Activated CD4-positive, alpha-beta T cell treated with anti-CD3 and anti-CD28 coated beads, Interleukin-2, amount 50 U/mL, for 16 hours (primary cell): ENCODE measurements around the gene DGKB.
A peak's percentile ranks its signal among the peaks of the same experiment; 100 is the strongest.
"Not testable (repeated sequence)": the region's sequence is repeated elsewhere in the genome, so short reads cannot be mapped to it uniquely, and the experiment has no call there.

Experiments
- DNase-seq: peaks from one replicate; pipeline ENCODE4 v3.0.0-alpha.2; 2020

DGKB gene

DNA sequence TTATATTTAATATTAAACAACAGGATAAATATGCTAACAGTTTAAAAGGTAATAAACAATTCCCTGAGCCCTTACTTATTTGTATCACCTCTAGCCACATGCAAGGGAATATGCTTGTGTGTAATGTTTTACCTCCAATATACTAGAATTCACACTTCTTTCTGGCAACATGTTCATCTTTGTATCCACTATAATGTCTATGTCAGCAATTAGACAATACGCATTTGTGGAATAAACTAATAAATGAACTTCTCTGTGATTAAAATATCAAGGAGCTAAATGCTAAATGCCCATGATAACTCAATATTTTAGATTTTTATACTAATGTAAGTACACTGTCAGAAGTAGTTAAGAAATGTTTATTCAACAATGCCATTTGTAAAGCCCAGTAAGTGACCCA, 350.5 kb downstream of the DGKB start:
- DNase-seq = no peak

DNA sequence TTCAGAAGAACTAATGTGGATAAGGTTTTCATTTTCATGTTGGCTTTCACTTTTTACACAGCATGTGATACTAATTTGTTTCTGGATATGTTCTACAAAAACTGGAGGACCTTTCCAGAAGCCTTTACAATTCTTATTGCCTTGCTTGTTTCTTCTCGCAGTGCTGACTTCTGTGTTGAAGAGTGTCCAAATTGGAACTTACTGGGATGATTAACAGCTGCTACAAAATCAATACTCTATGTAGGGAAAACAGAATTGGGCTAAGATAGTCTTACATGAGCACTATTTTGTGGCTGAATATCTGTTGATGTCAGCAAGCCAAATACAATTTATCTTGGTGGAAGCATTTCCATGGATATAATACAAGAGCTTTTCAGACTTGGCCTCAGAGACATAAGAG, 351.2 kb downstream of the DGKB start:
- DNase-seq = no peak

- no peak for DNase-seq
These were observed 359.9 kb downstream of the DGKB start for GRCh38 chr7:14542624-14543023.

DNA sequence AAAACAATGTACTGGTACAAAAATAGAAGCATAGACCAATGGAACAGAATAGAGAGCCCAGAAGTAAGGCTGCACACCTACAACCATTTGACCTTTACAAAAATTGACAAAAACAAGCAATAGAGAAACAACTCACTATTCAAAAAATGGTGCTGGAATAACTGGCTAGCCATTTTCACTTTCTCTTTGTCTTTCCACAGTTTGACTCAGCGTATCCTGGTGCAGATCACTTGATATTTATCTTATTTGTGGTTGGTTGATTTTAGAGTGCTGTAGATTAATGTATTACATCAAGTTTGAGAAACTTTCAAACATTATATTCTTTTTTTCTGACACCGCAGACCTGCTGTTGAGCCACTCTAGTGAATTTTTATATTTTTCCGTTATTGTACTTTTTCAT, 381.4 kb downstream of the DGKB start:
- DNase-seq = no peak

GRCh38 chr7:14510268-14510667, 392.3 kb downstream of the DGKB start:
- no peak for DNase-seq

GRCh38 chr7:14507617-14508016, 394.9 kb downstream of the DGKB start:
- DNase-seq = no peak

DNA sequence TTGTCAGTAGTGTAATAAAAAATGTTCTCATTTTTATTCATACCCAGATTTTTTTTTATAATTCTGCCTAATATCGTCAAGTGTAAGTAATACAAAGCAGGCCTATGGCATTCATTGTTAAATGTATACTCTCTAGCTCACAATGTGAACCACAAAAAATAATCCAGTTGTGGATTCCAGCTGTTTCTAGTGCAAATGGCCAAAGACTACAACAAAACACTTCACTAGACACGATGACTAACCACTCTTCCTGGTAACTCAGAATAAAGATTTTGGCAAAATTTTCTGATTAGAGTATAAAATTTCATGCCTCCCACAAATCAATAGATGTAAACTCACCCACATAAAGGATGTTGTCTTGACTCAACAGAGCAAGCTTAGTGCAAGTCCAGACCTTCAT, 396.6 kb downstream of the DGKB start:
- DNase-seq = no peak

- no peak for DNase-seq
These were observed 398.4 kb downstream of the DGKB start for GRCh38 chr7:14504134-14504533.

DNA sequence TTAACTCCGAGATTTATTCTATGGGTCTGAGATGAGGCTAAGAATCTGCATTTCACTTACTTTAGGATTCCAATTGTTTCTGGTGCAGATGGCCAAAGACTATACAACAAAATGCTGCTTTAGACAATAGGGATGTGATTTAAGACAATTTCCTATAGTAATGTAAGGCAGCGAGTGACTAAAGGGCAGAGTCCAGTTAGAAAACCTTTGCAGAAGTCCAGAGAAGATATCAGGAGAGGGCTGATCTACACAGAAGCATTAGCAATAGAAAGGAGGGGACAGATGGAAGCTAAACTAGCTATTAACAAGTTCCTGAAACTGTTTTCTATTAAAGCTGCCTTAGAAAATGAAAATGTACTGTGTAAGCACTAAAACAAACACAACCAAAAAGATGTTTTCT, 398.9 kb downstream of the DGKB start:
- DNase-seq = no peak

- no peak for DNase-seq
These were observed 401.1 kb downstream of the DGKB start for GRCh38 chr7:14501436-14501835.

GRCh38 chr7:14497390-14497789, 405.2 kb downstream of the DGKB start:
- no peak for DNase-seq

- no peak for DNase-seq
These were observed 406.9 kb downstream of the DGKB start for GRCh38 chr7:14495633-14496032.

GRCh38 chr7:14487701-14488395, 414.7 kb downstream of the DGKB start:
- no peak for DNase-seq

DNA sequence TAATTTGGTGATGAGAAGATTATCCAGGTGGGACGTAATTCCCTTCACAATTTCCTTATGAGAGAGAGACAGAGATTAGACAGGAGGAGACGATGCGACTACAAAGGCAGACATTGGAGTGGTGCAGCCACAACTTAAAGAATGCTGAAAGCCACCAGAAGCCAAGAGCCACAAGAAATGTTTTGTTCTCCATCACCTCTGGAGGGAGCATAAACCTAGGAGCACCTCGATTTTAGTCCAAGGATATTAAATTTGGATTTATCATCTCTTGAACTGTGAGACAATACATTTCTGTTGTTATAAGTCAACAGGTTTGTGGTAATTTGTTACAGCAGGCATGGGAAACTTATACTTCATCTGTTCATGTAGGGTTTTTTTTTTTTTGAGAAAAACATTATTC, 418.9 kb downstream of the DGKB start:
- no peak for DNase-seq

GRCh38 chr7:14480281-14480680, 422.3 kb downstream of the DGKB start:
- no peak for DNase-seq

GRCh38 chr7:14478834-14479510, 423.6 kb downstream of the DGKB start:
- DNase-seq = no peak

DNA sequence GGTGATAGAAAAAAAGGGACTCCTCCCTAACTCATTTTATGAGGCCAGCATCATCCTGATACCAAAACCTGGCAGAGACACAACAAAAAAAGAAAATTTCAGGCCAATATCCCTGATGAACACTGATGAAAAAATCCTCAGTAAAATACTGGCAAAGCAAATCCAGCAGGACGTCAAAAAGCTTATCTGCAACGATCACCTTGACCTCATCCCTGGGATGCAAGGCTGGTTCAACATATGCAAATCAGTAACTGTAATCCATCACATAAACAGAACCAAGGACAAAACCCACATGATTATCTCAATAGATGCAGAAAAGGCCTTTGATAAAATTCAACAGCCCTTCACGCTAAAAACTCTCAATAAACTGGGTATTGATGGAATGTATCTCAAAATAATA, 440.8 kb downstream of the DGKB start:
- not testable (repeated sequence) for DNase-seq

- DNase-seq = not testable (repeated sequence)
These were observed 443.7 kb downstream of the DGKB start for GRCh38 chr7:14458846-14459245.

DNA sequence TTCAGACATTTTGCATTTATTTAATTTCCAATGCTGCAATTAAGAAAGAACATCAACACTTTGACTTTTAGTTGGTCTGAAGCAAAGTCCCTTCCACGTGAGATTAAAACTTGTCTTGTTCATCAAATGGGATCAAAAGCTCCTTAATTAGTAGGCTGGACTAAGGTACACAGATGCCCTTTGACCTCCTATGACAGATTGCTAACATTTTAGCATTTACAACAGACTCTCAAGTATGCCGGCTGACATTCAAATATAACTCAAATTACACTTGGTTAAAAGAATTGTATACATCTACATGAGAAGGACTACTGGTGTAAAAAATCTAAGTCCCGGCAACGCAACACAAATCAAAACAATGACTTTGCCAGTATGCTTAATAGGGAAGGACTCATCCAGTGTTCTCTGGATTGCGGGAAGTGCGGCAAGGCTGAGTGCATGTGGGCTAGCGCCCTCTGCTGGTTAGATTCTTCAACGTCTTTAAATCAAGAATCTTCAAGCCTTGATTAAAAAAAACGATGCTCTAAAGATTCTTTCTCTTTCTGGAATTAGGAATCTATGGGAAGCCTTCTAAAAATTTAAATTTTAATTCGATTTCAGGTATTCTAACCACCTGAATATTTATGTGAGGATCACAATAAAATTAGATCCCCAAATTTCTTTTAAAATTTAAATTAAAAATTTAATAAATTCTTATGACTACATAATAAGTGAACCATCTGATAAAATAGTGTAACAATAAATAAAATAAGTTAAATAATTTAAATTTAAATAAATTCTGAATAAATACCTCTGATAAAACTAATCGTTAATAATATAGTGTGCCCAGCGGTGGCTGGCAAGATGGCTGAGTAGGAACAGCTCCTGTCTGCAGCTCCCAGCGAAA, 444.7 kb downstream of the DGKB start:
- peak; percentile 55 for DNase-seq

DNA sequence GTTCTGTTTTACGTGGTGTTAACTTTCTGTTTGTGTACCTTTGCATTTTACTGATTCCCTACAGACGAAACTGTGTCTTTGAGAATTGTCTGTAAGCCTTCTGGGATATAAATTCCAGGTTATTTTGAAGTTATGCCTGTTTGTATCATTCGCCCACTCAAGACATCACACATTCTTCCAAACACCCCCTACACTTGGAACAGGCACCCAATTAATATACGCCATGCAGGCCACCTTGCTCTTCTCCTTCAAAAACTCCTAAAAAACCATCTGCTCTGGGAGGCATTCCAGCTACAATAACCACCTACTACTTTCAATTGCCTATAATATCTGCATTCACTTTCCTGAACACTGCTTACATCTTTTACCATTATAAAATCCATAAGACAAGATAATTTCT, 453.3 kb downstream of the DGKB start:
- no peak for DNase-seq

DNA sequence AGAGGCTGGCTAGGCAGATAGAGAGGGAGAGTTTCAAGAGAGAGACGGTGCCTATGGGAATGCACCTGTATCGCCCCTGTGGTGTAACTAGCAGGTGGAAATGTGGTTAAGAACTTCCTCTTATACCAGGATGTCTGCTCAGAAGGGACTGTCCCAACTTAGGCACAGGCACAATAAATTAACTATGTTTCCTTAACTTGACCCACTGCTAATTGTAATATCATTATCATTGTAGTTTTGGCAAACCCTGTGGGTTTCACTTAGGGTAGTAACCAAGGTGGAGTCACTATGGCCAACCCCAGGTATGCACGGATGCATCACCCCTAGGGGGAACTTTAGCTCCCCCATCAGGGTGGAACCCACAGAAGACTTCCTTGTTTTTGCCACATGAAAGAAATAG, 455.7 kb downstream of the DGKB start:
- DNase-seq = peak; percentile 1

DNA sequence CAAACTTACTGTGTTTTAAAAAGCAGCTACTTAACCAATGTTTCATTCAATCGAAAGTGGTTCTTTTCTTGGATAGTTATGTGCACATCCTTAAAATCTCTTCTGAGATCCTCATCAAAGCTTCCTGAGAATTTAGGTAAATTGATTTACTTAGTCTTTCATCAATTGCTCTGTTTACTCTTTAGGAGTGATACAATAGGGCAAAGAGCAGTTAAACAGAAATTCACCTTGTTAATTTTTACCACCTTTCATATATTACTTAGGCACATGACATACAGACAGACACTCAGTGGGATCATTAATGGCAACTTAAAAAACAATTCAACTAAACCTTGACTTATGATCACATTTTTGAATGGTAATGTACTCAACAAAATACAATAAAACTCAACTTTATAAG, 456.3 kb downstream of the DGKB start:
- no peak for DNase-seq

DNA sequence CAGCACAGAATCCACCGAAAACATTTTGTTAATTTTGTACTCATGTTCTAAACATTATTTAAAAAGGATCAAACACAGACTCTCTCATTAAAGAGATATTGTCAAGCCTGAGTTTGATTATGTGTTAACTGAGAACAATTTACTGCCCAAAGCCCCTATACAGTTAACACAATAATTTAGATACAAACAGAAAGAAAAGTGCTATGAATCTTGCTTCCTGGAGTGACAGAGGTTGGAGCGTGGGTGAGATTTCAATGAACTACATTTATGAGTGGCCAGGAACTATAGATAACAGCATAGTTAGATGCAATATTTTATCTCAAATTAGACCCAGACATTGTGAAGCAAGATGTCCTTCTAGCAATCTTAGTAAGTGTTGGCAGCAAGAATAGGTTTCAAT, 464.2 kb downstream of the DGKB start:
- no peak for DNase-seq

DNA sequence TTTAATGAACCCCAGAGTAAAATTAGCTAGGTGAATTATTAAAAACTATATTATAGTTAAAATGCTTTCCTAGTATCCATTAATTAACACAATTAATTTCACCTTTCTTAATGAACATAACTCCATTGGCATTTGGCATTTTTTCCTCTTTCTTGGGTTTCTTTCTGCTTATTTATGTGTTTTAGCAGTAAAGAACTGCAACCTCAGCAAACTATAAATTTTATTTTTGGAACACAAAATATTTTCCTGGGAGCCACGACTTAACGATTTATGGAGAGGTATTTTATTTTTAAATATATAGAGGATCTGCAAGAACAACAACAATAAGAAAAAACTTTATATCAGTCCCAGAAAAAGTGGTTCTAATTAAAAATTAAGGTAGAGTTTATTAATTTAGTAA, 465.7 kb downstream of the DGKB start:
- no peak for DNase-seq
